Measurements from ENCODE around the gene TMEM266.

- TF ChIP-seq CTCF (IDR thresholded peaks at IDR 0.05) (no peak), POLR2AphosphoS5 (IDR thresholded peaks at IDR 0.05) (no peak), EP300 (IDR thresholded peaks at IDR 0.05) (no peak)
Observed at GRCh38 chr15:76198456-76199105, 138.8 kb downstream of the TMEM266 start.

Data from sigmoid colon (tissue), 4 donors.